ENCODE measurements around the gene DIP2C. TPM values are rescaled to one million over a fixed set of nuclear protein-coding genes. Genes with fewer than 3 reads are reported as not detected.
"Not testable (repeated sequence)": the region's sequence is repeated elsewhere in the genome, so short reads cannot be mapped to it uniquely, and the experiment has no call there.

DIP2C gene
- total and polyA plus RNA-seq, 2 experiments from 2014 or later = 9.1 to 15.8 TPM

GRCh38 chr10:369684-370448, 319.6 kb downstream of the DIP2C start:
- Histone ChIP-seq H3K9me3 (ENCODE audit: low read depth) (no peaks in the 10 kb centered on the region), H3K27ac (no peak overlapping the region), H3K4me1 (ENCODE audit: low read depth) (peaks cover 14% of the 10 kb centered on the region), H3K4me3 (no peak overlapping the region), H3K36me3 (peaks cover 3% of the 10 kb centered on the region), H3K27me3 (no peaks in the 10 kb centered on the region)
- TF ChIP-seq, protein P1, sequence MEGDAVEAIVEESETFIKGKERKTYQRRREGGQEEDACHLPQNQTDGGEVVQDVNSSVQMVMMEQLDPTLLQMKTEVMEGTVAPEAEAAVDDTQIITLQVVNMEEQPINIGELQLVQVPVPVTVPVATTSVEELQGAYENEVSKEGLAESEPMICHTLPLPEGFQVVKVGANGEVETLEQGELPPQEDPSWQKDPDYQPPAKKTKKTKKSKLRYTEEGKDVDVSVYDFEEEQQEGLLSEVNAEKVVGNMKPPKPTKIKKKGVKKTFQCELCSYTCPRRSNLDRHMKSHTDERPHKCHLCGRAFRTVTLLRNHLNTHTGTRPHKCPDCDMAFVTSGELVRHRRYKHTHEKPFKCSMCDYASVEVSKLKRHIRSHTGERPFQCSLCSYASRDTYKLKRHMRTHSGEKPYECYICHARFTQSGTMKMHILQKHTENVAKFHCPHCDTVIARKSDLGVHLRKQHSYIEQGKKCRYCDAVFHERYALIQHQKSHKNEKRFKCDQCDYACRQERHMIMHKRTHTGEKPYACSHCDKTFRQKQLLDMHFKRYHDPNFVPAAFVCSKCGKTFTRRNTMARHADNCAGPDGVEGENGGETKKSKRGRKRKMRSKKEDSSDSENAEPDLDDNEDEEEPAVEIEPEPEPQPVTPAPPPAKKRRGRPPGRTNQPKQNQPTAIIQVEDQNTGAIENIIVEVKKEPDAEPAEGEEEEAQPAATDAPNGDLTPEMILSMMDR (IDR thresholded peaks at IDR 0.05; ENCODE audit: low read depth, low read length) = no peak
- peak in 1 of 2 donors; percentile 52 for DNase-seq (ENCODE audit: low read depth in 1 of 2, low spot score in 1 of 2)

DNA sequence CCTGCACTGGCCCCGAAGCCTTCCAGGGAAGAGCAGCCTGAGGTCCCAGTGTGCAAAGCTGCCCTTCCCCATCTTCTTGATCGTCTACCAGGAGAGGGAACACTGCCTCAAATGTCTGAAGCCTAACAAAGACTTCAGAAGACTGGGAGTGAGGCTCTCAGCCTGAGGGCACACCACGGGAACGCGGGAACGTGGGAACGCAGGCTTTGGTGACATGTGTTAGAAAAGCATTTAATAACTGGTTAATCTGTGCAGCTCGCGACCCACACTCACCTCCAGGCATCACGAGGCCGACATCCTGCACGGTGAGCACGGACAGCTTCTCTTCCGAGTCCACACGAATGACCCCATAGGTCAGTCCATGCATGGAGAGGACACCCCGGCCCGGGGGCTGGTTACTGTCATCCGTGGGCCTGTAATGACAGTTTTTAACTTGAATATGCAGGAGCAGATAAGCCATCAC, 320.2 kb downstream of the DIP2C start:
- Histone ChIP-seq H3K9me3 (ENCODE audit: low read depth) (no peaks in the 10 kb centered on the region), H3K27ac (no peak overlapping the region), H3K36me3 (peaks cover 3% of the 10 kb centered on the region), H3K27me3 (no peaks in the 10 kb centered on the region), H3K4me1 (ENCODE audit: low read depth) (peaks cover 12% of the 10 kb centered on the region), H3K4me3 (no peak overlapping the region)
- TF ChIP-seq, protein P1 (IDR thresholded peaks at IDR 0.05; ENCODE audit: low read depth, low read length) = no peak
- no peak for DNase-seq (ENCODE audit: low read depth in 1 of 2, low spot score in 1 of 2)

DNA sequence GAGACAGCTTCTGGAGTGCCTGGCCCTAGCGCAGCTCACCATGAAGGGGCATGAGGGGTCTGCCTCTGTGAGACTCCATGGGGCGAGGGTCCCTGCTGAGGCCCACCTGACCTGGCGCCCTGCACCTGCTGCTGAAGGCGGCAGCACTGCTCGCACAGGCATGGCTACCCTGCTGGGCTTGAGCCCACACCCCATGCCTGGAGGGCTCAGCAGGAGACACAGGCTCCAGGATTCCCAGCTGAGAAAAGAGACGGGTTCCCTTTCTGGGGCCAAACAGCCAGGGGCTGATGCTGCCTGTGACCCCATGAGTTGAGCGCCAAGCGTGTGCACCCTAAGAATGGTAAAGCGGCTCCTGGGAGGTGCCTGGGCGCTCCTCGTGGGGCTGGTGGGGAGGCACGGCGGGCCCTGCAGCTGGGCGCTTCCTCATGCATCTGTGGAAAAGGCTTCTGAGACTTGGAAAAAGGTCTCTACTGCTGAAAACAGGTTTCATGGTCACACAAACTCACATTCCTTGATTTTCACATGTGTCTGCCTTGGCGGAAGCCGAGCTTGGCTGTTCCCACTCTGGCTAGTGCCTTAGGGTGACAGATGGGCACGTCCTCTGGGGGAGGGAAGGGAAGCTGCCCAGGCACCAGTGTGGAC, 320.8 kb downstream of the DIP2C start:
- H3K36me3 ChIP-seq = peaks cover 3% of the 10 kb centered on the region
- H3K4me3 ChIP-seq = no peak overlapping the region
- TF ChIP-seq, protein P1 (IDR thresholded peaks at IDR 0.05; ENCODE audit: low read depth, low read length) = no peak
- no peaks in the 10 kb centered on the region for H3K9me3 ChIP-seq (ENCODE audit: low read depth)
- no peak overlapping the region for H3K27ac ChIP-seq
- no peaks in the 10 kb centered on the region for H3K27me3 ChIP-seq
- H3K4me1 ChIP-seq (ENCODE audit: low read depth) = peaks cover 6% of the 10 kb centered on the region
- DNase-seq (ENCODE audit: low read depth in 1 of 2, low spot score in 1 of 2) = no peak

- not testable (repeated sequence) for H3K4me1 ChIP-seq (ENCODE audit: low read depth); H3K27me3 ChIP-seq; H3K9me3 ChIP-seq (ENCODE audit: low read depth); H3K36me3 ChIP-seq; DNase-seq (ENCODE audit: low read depth in 1 of 2, low spot score in 1 of 2); H3K27ac ChIP-seq; H3K4me3 ChIP-seq
Measured at GRCh38 chr10:368107-368506, 321.4 kb downstream of the DIP2C start.

DNA sequence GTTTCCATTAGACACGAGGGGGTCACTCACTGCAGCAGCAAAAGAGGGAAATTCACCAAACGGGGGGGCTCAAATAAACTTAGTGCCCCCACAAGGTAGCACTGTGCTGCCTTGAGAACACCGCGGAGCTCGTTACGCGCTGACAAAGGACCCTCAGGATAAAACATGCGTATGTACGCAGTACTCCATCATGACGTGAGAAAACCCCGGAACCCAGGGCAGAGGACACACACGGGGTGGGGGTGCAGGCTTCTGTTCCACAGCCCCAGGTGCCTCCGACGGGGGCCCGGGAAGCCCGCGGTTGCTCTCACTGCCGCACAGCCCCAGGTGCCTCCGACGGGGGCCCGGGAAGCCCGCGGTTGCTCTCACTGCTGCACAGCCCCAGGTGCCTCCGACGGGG, 321.8 kb downstream of the DIP2C start:
- Histone ChIP-seq H3K4me3 (no peak overlapping the region), H3K4me1 (ENCODE audit: low read depth) (no peaks in the 10 kb centered on the region), H3K27ac (no peak overlapping the region), H3K27me3 (no peaks in the 10 kb centered on the region), H3K36me3 (peaks cover 3% of the 10 kb centered on the region), H3K9me3 (ENCODE audit: low read depth) (no peaks in the 10 kb centered on the region)
- TF ChIP-seq, protein P1 (IDR thresholded peaks at IDR 0.05; ENCODE audit: low read depth, low read length) = no peak
- DNase-seq (ENCODE audit: low read depth in 1 of 2, low spot score in 1 of 2) = no peak

DNA sequence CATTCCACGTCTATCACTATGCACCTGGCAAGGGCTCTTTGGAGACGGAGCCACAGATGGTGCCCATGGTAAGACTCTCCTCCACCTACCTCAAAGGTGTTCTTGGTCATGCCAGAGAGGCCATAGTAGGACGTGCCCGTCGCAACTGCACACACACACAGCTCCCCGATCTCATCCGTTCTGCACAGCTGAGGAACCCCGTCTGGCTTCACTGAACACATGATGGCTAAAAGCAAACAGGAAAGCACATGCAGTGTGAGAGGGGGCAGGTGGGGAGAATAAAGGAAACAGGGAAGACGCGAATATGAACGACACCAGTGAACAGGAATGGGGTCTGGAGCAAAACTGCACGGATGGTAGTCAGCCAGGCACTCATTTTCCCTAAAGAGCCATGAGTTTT, 323.3 kb downstream of the DIP2C start:
- Histone ChIP-seq H3K27me3 (no peaks in the 10 kb centered on the region), H3K9me3 (ENCODE audit: low read depth) (no peaks in the 10 kb centered on the region), H3K4me3 (no peak overlapping the region), H3K4me1 (ENCODE audit: low read depth) (peaks cover 5% of the 10 kb centered on the region), H3K27ac (no peak overlapping the region), H3K36me3 (peaks cover 3% of the 10 kb centered on the region)
- TF ChIP-seq, protein P1 (IDR thresholded peaks at IDR 0.05; ENCODE audit: low read depth, low read length) = no peak
- no peak for DNase-seq (ENCODE audit: low read depth in 1 of 2, low spot score in 1 of 2)
